Vagina (tissue), 2 donors: Measurements from ENCODE around the gene KRTAP10-4.

Experiments
- POLR2A ChIP-seq, 2 donors: fragments of 450-650 bp; IDR thresholded peaks; one replicate each; pipeline ENCODE4 v1.6.1; 2017; ENCODE audit warnings: antibody characterized with exemption in 2 of 2, mild to moderate bottlenecking in 2 of 2, moderate library complexity in 2 of 2
- POLR2AphosphoS5 ChIP-seq, 2 donors: sonication (generic); formaldehyde crosslinking; IDR thresholded peaks; one replicate each; pipeline ENCODE4 v1.9.0; 2017; ENCODE audit warnings: antibody characterized with exemption in 2 of 2, mild to moderate bottlenecking in 2 of 2, low read depth in 1 of 2; ENCODE audit not compliant: insufficient read depth in 1 of 2
- TF ChIP-seq, protein P1 (sequence below), 3 experiments: fragments of 450-650 bp in 2 of 3; fragments of 200-600 bp in 1 of 3; sonication (generic) in 1 of 3; IDR thresholded peaks; one replicate each; pipeline ENCODE4 v1.5.1; 2017 to 2019; ENCODE audit warnings: antibody characterized with exemption in 3 of 3, mild to moderate bottlenecking in 2 of 3, moderate library complexity in 2 of 3

DNA sequence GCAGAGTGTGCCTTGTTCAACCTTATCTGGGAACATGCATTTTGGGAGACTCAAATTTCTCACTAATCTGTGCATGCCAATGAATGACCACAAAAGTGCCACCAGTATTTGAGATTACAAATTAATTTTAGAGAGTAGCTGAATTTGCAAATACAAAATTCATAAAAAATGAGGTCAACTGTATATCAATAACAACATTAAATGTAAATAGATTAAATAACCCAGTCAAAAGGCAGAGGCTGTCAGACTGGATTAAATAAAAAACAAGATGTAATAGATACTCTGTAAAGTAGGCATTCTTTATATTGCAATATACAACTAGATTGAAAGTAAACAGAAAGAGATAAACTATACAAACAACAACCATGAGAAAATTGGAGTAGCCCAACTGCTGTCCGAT lies 9.4 kb upstream of the KRTAP10-4 start:
- TF ChIP-seq, protein P1, sequence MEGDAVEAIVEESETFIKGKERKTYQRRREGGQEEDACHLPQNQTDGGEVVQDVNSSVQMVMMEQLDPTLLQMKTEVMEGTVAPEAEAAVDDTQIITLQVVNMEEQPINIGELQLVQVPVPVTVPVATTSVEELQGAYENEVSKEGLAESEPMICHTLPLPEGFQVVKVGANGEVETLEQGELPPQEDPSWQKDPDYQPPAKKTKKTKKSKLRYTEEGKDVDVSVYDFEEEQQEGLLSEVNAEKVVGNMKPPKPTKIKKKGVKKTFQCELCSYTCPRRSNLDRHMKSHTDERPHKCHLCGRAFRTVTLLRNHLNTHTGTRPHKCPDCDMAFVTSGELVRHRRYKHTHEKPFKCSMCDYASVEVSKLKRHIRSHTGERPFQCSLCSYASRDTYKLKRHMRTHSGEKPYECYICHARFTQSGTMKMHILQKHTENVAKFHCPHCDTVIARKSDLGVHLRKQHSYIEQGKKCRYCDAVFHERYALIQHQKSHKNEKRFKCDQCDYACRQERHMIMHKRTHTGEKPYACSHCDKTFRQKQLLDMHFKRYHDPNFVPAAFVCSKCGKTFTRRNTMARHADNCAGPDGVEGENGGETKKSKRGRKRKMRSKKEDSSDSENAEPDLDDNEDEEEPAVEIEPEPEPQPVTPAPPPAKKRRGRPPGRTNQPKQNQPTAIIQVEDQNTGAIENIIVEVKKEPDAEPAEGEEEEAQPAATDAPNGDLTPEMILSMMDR (IDR thresholded peaks at IDR 0.05) = no peak
- no peak for TF ChIP-seq POLR2AphosphoS5 (IDR thresholded peaks at IDR 0.05; ENCODE audit: insufficient read depth in 1 of 2, low read depth in 1 of 2)
- TF ChIP-seq POLR2A (IDR thresholded peaks at IDR 0.05) = no peak
